SU-DHL-6 (cell line): ENCODE results near the gene PTPN13.

Experiments
- CTCF ChIP-seq: fragments of 200-600 bp; sonication (generic); IDR thresholded peaks from one replicate; pipeline ENCODE4 v1.5.1; 2017; ENCODE audit warnings: antibody characterized with exemption, mild to moderate bottlenecking, low read length, moderate library complexity; ENCODE audit not compliant: insufficient read depth, poor library complexity, severe bottlenecking
- EZH2phosphoT487 ChIP-seq: fragments of 200-600 bp; sonication (generic), shearing (Covaris generic); conservative IDR thresholded peaks from 2 replicates; pipeline ENCODE4 v1.6.1; 2018; ENCODE audit warnings: mild to moderate bottlenecking, antibody characterized with exemption, low read length, moderate library complexity, mixed read lengths

DNA sequence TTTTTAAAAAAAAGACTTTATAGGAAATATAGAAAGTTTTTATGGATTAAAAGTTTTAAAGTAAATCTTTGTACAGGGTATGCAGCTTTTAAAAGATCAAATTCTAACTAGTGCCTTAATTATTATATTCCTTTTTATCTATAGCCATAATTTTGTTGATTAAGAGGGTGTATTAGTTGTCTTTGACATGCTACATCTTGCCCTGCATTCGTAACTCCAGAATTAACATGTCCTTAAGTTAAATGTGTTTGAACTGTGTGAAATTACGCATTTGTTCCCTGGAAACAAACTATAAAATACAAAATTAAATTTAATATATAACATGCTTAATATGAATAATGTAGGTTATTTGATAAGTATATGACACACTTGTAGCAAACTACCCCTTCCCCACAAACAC lies 66.3 kb downstream of the PTPN13 start:
- no peak for TF ChIP-seq CTCF
- no peak for TF ChIP-seq EZH2phosphoT487
